ENCODE results near the gene PTN.

- TF ChIP-seq POLR2AphosphoS5 (IDR thresholded peaks at IDR 0.05; ENCODE audit: low read depth, low read length), result no peak
- TF ChIP-seq, protein P1, sequence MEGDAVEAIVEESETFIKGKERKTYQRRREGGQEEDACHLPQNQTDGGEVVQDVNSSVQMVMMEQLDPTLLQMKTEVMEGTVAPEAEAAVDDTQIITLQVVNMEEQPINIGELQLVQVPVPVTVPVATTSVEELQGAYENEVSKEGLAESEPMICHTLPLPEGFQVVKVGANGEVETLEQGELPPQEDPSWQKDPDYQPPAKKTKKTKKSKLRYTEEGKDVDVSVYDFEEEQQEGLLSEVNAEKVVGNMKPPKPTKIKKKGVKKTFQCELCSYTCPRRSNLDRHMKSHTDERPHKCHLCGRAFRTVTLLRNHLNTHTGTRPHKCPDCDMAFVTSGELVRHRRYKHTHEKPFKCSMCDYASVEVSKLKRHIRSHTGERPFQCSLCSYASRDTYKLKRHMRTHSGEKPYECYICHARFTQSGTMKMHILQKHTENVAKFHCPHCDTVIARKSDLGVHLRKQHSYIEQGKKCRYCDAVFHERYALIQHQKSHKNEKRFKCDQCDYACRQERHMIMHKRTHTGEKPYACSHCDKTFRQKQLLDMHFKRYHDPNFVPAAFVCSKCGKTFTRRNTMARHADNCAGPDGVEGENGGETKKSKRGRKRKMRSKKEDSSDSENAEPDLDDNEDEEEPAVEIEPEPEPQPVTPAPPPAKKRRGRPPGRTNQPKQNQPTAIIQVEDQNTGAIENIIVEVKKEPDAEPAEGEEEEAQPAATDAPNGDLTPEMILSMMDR (IDR thresholded peaks at IDR 0.05), result no peak
Measured at GRCh38 chr7:137381045-137381444, 37.5 kb upstream of the PTN start.

Data from Panc1 (cell line).